Activated naive CD4-positive, alpha-beta T cell treated with anti-CD3 and anti-CD28 coated beads, Interleukin-2, amount 50 U/mL, for 24 hours (primary cell): ENCODE results near the gene PRKG1.

ENCODE experiments used
- H3K27ac Mint-ChIP-seq: one replicate; pipeline ENCODE4 v1.8.0; 2021; ENCODE audit warnings: mild to moderate bottlenecking, mixed read lengths
- H3K27me3 Mint-ChIP-seq: one replicate; pipeline ENCODE4 v1.8.0; 2021; ENCODE audit warnings: mixed read lengths
- H3K36me3 Mint-ChIP-seq: one replicate; pipeline ENCODE4 v1.8.0; 2021; ENCODE audit warnings: mixed read lengths
- H3K4me1 Mint-ChIP-seq: one replicate; pipeline ENCODE4 v1.8.0; 2021; ENCODE audit warnings: mixed read lengths
- H3K4me3 Mint-ChIP-seq: one replicate; pipeline ENCODE4 v1.8.0; 2021; ENCODE audit warnings: mild to moderate bottlenecking, mixed read lengths
- H3K9me3 Mint-ChIP-seq: one replicate; pipeline ENCODE4 v1.8.0; 2021; ENCODE audit warnings: mixed read lengths

PRKG1 gene

GRCh38 chr10:52258799-52259425 lies 1184.6 kb downstream of the PRKG1 start:
- Mint-ChIP-seq H3K4me3 (no peak overlapping the region), H3K9me3 (no peaks in the 10 kb centered on the region), H3K4me1 (no peaks in the 10 kb centered on the region), H3K36me3 (no peaks in the 10 kb centered on the region), H3K27ac (no peak overlapping the region), H3K27me3 (no peaks in the 10 kb centered on the region)

- Mint-ChIP-seq H3K4me3 (no peak overlapping the region), H3K4me1 (no peaks in the 10 kb centered on the region), H3K36me3 (no peaks in the 10 kb centered on the region), H3K27ac (no peak overlapping the region), H3K9me3 (no peaks in the 10 kb centered on the region), H3K27me3 (no peaks in the 10 kb centered on the region)
These were observed 1185.1 kb downstream of the PRKG1 start for GRCh38 chr10:52259426-52259812.

- Mint-ChIP-seq H3K36me3 (no peaks in the 10 kb centered on the region), H3K4me1 (no peaks in the 10 kb centered on the region), H3K27me3 (no peaks in the 10 kb centered on the region), H3K27ac (no peak overlapping the region), H3K9me3 (no peaks in the 10 kb centered on the region), H3K4me3 (no peak overlapping the region)
These were observed 1187.1 kb downstream of the PRKG1 start for GRCh38 chr10:52261362-52261761.

GRCh38 chr10:52265131-52265926 lies 1191.0 kb downstream of the PRKG1 start:
- no peak overlapping the region for H3K27ac Mint-ChIP-seq
- no peaks in the 10 kb centered on the region for H3K9me3 Mint-ChIP-seq
- H3K4me3 Mint-ChIP-seq: no peak overlapping the region
- H3K4me1 Mint-ChIP-seq: no peaks in the 10 kb centered on the region
- no peaks in the 10 kb centered on the region for H3K36me3 Mint-ChIP-seq
- no peaks in the 10 kb centered on the region for H3K27me3 Mint-ChIP-seq

- Mint-ChIP-seq H3K4me3 (no peak overlapping the region), H3K4me1 (no peaks in the 10 kb centered on the region), H3K27me3 (no peaks in the 10 kb centered on the region), H3K36me3 (no peaks in the 10 kb centered on the region), H3K9me3 (no peaks in the 10 kb centered on the region), H3K27ac (no peak overlapping the region)
These were observed 1192.6 kb downstream of the PRKG1 start for GRCh38 chr10:52266858-52267257.

- H3K36me3 Mint-ChIP-seq: no peaks in the 10 kb centered on the region
- H3K4me3 Mint-ChIP-seq: no peak overlapping the region
- no peak overlapping the region for H3K27ac Mint-ChIP-seq
- H3K9me3 Mint-ChIP-seq: no peaks in the 10 kb centered on the region
- no peaks in the 10 kb centered on the region for H3K27me3 Mint-ChIP-seq
- H3K4me1 Mint-ChIP-seq: no peaks in the 10 kb centered on the region
These were observed 1194.5 kb downstream of the PRKG1 start for GRCh38 chr10:52268790-52269189.

GRCh38 chr10:52269233-52269632 lies 1194.9 kb downstream of the PRKG1 start:
- no peaks in the 10 kb centered on the region for H3K4me1 Mint-ChIP-seq
- no peaks in the 10 kb centered on the region for H3K27me3 Mint-ChIP-seq
- H3K4me3 Mint-ChIP-seq: no peak overlapping the region
- H3K36me3 Mint-ChIP-seq: no peaks in the 10 kb centered on the region
- no peak overlapping the region for H3K27ac Mint-ChIP-seq
- no peaks in the 10 kb centered on the region for H3K9me3 Mint-ChIP-seq

GRCh38 chr10:52276163-52276562 lies 1201.9 kb downstream of the PRKG1 start:
- Mint-ChIP-seq H3K36me3 (no peaks in the 10 kb centered on the region), H3K27me3 (no peaks in the 10 kb centered on the region), H3K4me3 (no peak overlapping the region), H3K4me1 (no peaks in the 10 kb centered on the region), H3K9me3 (peaks cover 4% of the 10 kb centered on the region), H3K27ac (no peak overlapping the region)

GRCh38 chr10:52276986-52277385 lies 1202.7 kb downstream of the PRKG1 start:
- no peaks in the 10 kb centered on the region for H3K4me1 Mint-ChIP-seq
- H3K9me3 Mint-ChIP-seq: peaks cover 4% of the 10 kb centered on the region
- no peak overlapping the region for H3K4me3 Mint-ChIP-seq

GRCh38 chr10:52279546-52279945 lies 1205.3 kb downstream of the PRKG1 start:
- no peaks in the 10 kb centered on the region for H3K27me3 Mint-ChIP-seq
- peaks cover 2% of the 10 kb centered on the region for H3K9me3 Mint-ChIP-seq
- H3K4me3 Mint-ChIP-seq: no peak overlapping the region
- H3K4me1 Mint-ChIP-seq: no peaks in the 10 kb centered on the region
- no peaks in the 10 kb centered on the region for H3K36me3 Mint-ChIP-seq
- no peak overlapping the region for H3K27ac Mint-ChIP-seq

More at GRCh38 chr10:52276986-52277385, 1202.7 kb downstream of the PRKG1 start:
- Mint-ChIP-seq H3K27ac (no peak overlapping the region), H3K36me3 (no peaks in the 10 kb centered on the region), H3K27me3 (no peaks in the 10 kb centered on the region)

- no peak overlapping the region for H3K4me3 Mint-ChIP-seq
- H3K4me1 Mint-ChIP-seq: no peaks in the 10 kb centered on the region
- H3K27me3 Mint-ChIP-seq: no peaks in the 10 kb centered on the region
- H3K36me3 Mint-ChIP-seq: no peaks in the 10 kb centered on the region
- H3K27ac Mint-ChIP-seq: no peak overlapping the region
- H3K9me3 Mint-ChIP-seq: no peaks in the 10 kb centered on the region
These were observed 1205.8 kb downstream of the PRKG1 start for GRCh38 chr10:52280051-52280450.

GRCh38 chr10:52283174-52283573 lies 1208.9 kb downstream of the PRKG1 start:
- H3K4me3 Mint-ChIP-seq: no peak overlapping the region
- no peaks in the 10 kb centered on the region for H3K9me3 Mint-ChIP-seq
- H3K4me1 Mint-ChIP-seq: no peaks in the 10 kb centered on the region
- no peaks in the 10 kb centered on the region for H3K27me3 Mint-ChIP-seq
- H3K36me3 Mint-ChIP-seq: no peaks in the 10 kb centered on the region
- H3K27ac Mint-ChIP-seq: no peak overlapping the region

- Mint-ChIP-seq H3K36me3 (no peaks in the 10 kb centered on the region), H3K27me3 (no peaks in the 10 kb centered on the region), H3K4me1 (no peaks in the 10 kb centered on the region), H3K9me3 (no peaks in the 10 kb centered on the region), H3K4me3 (no peak overlapping the region), H3K27ac (no peak overlapping the region)
These were observed 1210.2 kb downstream of the PRKG1 start for GRCh38 chr10:52284416-52285013.

GRCh38 chr10:52287866-52288265 lies 1213.6 kb downstream of the PRKG1 start:
- no peaks in the 10 kb centered on the region for H3K9me3 Mint-ChIP-seq
- no peak overlapping the region for H3K4me3 Mint-ChIP-seq
- H3K4me1 Mint-ChIP-seq: no peaks in the 10 kb centered on the region
- no peaks in the 10 kb centered on the region for H3K27me3 Mint-ChIP-seq
- H3K27ac Mint-ChIP-seq: no peak overlapping the region
- H3K36me3 Mint-ChIP-seq: no peaks in the 10 kb centered on the region

GRCh38 chr10:52297747-52298146 lies 1223.5 kb downstream of the PRKG1 start:
- Mint-ChIP-seq H3K9me3 (no peaks in the 10 kb centered on the region), H3K27me3 (peaks cover 1% of the 10 kb centered on the region), H3K4me3 (no peak overlapping the region), H3K27ac (no peak overlapping the region), H3K4me1 (no peaks in the 10 kb centered on the region), H3K36me3 (no peaks in the 10 kb centered on the region)

GRCh38 chr10:52300599-52301277 lies 1226.5 kb downstream of the PRKG1 start:
- H3K4me3 Mint-ChIP-seq: no peak overlapping the region
- H3K4me1 Mint-ChIP-seq: no peaks in the 10 kb centered on the region
- H3K27ac Mint-ChIP-seq: no peak overlapping the region
- H3K9me3 Mint-ChIP-seq: no peaks in the 10 kb centered on the region
- peaks cover 1% of the 10 kb centered on the region for H3K27me3 Mint-ChIP-seq
- no peaks in the 10 kb centered on the region for H3K36me3 Mint-ChIP-seq
